DLD1 (cell line): ENCODE data around the gene PCDHB4.
"Not testable (repeated sequence)": the region's sequence is repeated elsewhere in the genome, so short reads cannot be mapped to it uniquely, and the experiment has no call there.

Source experiments
- in situ Hi-C: cut with HindIII; loops from 2 replicates; pipeline ENCODE4 v1.10.0; 2017; ENCODE audit warnings: low sequenced_read_pairs

PCDHB4 gene

DNA sequence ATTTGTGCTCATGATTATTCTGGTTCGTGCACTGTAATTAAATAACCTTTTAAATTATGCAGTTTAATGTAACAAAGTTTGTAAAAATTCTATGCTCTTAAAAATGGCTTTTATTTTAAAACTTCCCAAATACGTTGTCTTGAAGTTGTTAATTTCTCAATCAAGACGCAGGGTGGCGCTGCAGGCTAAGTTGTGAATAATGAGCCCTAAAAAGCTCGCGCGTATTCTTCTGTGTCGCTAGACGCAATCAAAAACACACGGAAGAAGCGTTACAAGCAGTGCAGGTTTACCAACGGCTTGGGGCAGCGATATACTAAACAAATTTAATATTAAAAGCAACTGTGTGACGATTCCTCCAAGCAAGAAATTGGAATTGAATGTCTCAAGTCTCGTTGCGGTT lies at the start of gene PCDHB4:
Gene PCDHB4 (plus strand): TSS at position 256 of the 400 bp plus-strand sequence. CDS start 181 bp downstream, outside the sequence.
- in situ Hi-C loops = no loop called here

DNA sequence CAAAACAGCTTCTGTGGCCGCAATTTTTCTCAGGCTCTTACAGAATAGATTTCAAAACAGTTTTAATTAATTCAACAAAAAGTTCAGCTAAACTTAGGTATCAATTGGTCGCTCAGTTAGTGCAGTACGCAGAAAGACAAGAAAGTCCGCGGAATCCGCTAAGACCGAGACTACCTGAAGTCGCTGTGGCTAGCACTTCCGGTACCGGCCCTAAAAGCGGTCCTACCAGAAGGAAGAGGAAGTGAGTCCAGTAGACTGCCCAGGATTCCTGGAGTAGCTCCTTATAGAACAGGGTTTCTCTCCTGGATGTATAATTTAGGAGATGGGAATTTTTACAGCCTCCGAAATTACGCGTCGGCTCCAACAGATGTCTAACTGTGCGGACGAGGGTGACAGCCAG lies 43.8 kb upstream of the PCDHB4 start:
- in situ Hi-C loops = no loop called here

DNA sequence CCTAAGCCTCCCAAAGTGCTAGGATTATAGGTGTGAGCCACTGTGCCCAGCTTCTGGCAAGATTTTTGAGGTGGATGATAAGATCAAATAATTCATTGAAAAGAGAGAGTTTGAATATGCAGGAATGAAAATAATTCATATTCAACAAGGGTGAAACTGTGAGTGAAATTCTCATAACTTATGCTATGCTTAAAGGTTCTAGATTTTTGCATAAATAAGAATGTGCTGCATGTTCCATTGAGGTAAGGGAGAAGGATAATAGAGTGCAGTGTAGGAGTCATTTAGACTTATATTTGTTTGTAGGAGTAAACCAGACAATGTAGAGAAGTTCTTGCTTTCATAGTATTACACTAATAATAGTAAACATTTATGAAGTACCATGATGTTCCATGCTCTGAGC lies 39.4 kb upstream of the PCDHB4 start:
- in situ Hi-C loops = no loop called here

DNA sequence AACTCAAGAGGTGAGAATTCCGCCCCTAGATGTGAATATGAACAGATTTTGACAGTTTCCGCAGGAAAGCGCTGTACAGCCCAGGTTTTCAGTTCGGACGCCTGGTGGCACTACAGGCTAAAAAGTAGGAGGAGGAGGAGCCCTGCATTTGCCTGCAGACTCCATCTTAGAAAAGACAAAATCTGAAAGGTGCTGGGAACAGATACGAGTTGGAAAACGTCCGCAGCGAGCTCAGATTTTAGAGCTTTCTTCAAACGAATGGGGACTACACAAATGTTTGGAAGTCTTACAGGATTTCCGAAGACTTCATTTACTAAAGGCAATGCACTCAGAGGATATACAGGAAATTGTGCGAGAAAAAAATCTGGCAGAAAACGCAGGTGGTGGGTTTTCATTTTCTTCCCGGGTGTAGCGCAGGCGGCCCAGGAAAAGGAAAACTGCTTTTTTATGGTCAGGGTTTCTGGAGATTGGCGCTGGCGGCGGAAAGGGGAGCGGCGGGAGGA lies 37.1 kb upstream of the PCDHB4 start:
- in situ Hi-C loops = no loop called here

DNA sequence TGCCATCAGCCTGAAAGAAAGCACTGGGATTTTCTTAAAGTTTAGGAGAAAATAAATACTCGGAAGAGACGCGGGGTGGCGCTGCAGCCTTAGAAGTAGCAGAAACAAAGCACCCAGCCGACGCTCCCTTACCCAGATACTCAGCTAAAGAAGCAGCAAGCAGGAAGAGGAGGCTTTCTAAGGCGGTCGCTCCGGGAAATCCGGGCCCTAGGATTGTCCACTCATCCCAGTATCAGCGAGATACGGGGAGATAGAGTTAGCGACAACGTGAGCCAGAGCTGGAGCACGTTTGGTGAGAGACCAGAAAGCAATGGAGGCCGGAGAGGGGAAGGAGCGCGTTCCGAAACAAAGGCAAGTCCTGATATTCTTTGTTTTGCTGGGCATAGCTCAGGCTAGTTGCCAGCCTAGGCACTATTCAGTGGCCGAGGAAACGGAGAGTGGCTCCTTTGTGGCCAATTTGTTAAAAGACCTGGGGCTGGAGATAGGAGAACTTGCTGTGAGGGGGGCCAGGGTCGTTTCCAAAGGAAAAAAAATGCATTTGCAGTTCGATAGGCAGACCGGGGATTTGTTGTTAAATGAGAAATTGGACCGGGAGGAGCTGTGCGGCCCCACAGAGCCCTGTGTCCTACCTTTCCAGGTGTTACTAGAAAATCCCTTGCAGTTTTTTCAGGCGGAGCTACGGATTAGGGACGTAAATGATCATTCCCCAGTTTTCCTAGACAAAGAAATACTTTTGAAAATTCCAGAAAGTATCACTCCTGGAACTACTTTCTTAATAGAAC lies 26.9 kb upstream of the PCDHB4 start, which contains the start of gene PCDHB2:
Gene PCDHB2 (plus strand): TSS at position 135 of the 782 bp plus-strand sequence. CDS start 176 bp downstream, at position 311.
- in situ Hi-C loops = no loop called here

DNA sequence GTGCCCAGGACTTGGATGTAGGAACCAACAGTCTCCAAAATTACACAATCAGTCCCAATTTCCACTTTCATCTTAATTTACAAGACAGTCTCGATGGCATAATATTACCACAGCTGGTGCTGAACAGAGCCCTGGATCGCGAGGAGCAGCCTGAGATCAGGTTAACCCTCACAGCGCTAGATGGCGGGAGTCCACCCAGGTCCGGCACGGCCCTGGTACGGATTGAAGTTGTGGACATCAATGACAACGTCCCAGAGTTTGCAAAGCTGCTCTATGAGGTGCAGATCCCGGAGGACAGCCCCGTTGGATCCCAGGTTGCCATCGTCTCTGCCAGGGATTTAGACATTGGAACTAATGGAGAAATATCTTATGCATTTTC lies 26.4 kb upstream of the PCDHB4 start:
- in situ Hi-C loops = no loop called here

DNA sequence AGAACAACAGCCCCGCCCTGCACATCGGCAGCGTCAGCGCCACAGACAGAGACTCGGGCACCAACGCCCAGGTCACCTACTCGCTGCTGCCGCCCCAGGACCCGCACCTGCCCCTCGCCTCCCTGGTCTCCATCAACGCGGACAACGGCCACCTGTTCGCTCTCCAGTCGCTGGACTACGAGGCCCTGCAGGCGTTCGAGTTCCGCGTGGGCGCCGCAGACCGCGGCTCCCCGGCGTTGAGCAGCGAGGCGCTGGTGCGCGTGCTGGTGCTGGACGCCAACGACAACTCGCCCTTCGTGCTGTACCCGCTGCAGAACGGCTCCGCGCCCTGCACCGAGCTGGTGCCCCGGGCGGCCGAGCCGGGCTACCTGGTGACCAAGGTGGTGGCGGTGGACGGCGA lies 25.4 kb upstream of the PCDHB4 start:
- in situ Hi-C loops = not testable (repeated sequence)

DNA sequence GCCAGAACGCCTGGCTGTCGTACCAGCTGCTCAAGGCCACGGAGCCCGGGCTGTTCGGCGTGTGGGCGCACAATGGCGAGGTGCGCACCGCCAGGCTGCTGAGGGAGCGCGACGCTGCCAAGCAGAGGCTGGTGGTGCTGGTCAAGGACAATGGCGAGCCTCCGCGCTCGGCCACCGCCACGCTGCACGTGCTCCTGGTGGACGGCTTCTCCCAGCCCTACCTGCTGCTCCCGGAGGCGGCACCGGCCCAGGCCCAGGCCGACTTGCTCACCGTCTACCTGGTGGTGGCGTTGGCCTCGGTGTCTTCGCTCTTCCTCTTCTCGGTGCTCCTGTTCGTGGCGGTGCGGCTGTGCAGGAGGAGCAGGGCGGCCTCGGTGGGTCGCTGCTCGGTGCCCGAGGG lies 25.0 kb upstream of the PCDHB4 start:
- in situ Hi-C loops = not testable (repeated sequence)

DNA sequence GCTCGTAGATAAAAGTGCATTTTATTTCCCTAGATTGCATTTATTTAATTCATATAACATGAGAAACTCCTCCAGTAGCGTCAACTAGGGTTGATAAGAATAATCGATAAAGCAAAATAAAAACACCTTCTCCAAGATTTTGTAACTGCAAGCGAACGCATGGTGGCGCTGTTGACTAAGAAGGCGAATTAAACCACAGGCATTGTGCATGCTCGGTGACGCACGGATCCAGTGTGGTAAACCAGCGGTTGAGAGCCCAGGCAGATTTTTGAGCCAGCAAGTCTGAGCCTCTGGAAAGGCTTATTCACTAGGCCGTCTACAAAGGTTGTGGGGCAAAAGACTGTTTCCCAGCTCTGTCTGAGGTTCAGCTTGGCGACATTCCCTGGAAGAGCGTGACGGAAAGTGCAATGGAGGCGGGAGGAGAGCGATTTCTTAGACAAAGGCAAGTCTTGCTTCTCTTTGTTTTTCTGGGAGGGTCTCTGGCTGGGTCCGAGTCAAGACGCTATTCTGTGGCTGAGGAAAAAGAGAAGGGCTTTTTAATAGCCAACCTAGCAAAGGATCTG lies 21.3 kb upstream of the PCDHB4 start, which contains the start of gene PCDHB3:
Gene PCDHB3 (plus strand): TSS at position 231 of the 563 bp plus-strand sequence. CDS start 177 bp downstream, at position 408.
- in situ Hi-C loops = no loop called here

DNA sequence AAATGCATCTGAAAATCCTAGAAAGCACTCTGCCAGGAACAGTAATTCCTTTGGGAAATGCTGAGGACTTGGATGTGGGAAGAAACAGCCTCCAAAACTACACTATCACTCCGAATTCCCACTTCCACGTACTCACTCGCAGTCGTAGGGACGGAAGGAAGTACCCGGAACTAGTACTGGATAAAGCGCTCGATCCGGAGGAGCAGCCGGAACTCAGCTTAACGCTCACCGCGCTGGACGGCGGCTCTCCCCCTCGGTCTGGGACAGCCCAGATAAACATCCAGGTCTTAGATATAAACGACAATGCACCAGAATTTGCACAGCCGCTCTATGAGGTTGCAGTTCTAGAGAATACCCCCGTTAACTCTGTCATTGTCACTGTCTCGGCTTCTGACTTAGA lies 20.6 kb upstream of the PCDHB4 start:
- in situ Hi-C loops = no loop called here

DNA sequence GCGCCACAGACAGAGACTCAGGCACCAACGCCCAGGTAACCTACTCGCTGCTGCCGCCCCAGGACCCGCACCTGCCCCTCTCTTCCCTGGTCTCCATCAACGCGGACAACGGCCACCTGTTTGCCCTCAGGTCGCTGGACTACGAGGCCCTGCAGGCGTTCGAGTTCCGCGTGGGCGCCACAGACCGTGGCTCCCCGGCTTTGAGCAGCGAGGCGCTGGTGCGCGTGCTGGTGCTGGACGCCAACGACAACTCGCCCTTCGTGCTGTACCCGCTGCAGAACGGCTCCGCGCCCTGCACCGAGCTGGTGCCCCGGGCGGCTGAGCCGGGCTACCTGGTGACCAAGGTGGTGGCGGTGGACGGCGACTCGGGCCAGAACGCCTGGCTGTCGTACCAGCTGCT lies 19.5 kb upstream of the PCDHB4 start:
- in situ Hi-C loops = not testable (repeated sequence)

DNA sequence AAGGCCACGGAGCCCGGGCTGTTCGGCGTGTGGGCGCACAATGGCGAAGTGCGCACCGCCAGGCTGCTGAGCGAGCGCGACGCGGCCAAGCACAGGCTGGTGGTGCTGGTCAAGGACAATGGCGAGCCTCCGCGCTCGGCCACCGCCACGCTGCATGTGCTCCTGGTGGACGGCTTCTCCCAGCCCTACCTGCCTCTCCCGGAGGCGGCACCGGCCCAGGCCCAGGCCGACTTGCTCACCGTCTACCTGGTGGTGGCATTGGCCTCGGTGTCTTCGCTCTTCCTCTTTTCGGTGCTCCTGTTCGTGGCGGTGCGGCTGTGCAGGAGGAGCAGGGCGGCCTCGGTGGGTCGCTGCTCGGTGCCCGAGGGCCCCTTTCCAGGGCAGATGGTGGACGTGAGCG lies 19.1 kb upstream of the PCDHB4 start:
- in situ Hi-C loops = not testable (repeated sequence)

DNA sequence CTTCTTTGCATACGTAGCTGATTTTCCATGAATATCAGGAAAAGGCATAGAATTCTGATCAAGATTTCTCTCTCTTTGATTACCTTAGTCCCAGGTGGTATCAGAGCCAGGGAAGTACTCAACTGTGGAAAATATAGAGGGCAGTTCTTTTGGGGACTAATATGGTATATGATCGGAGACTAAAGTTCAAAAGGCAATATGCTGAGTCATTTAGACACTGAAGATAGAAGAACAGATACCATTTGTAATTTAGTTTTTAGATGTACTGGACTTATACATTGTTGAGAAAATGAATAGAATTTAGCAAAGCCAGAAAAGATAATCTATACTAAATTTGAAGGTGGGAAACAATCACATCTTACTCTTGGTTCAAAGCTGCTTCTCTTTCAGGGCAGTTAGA lies 16.3 kb upstream of the PCDHB4 start:
- in situ Hi-C loops = no loop called here

DNA sequence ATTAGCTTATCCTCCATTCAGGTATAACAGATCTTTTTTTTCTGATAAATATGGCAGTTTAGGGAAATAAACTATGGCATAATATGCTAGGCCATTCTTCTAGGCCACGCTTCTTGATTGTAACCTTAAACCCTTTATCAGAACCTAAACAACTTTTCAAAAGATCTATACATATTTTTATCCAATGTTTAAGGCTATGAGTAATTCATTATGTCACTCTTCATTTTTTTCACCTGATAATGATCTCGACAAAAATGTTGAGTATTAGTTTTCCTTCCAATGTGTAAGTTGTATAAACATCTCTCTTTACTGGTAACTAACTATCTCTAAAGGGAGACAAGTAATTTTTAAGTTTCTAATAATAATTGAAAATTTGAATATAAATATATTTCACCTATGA lies 2.4 kb upstream of the PCDHB4 start:
- in situ Hi-C loops = no loop called here

DNA sequence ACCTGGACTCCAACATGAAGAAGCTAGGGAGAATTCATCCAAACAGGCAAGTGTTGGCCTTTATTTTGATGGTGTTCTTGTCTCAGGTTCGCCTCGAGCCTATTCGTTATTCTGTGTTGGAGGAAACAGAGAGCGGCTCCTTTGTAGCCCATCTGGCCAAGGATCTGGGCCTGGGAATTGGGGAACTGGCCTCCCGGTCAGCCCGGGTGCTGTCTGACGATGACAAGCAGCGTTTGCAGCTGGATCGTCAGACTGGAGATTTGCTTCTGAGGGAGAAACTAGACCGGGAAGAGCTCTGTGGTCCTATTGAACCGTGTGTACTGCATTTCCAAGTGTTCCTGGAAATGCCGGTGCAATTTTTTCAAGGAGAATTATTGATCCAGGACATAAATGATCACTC lies 367 bp downstream of the PCDHB4 start:
- in situ Hi-C loops = no loop called here

DNA sequence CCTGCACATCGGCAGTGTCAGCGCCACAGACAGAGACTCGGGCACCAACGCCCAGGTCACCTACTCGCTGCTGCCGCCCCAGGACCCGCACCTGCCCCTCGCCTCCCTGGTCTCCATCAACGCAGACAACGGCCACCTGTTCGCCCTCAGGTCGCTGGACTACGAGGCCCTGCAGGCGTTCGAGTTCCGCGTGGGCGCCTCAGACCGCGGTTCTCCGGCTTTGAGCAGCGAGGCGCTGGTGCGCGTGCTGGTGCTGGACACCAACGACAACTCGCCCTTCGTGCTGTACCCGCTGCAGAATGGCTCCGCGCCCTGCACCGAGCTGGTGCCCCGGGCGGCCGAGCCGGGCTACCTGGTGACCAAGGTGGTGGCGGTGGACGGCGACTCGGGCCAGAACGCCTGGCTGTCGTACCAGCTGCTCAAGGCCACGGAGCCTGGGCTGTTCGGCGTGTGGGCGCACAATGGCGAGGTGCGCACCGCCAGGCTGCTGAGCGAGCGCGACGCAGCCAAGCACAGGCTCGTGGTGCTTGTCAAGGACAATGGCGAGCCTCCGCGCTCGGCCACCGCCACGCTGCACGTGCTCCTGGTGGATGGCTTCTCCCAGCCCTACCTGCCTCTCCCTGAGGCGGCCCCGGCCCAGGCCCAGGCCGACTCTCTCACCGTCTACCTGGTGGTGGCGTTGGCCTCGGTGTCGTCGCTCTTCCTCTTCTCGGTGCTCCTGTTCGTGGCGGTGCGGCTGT lies 1.9 kb downstream of the PCDHB4 start:
- in situ Hi-C loops = not testable (repeated sequence)

DNA sequence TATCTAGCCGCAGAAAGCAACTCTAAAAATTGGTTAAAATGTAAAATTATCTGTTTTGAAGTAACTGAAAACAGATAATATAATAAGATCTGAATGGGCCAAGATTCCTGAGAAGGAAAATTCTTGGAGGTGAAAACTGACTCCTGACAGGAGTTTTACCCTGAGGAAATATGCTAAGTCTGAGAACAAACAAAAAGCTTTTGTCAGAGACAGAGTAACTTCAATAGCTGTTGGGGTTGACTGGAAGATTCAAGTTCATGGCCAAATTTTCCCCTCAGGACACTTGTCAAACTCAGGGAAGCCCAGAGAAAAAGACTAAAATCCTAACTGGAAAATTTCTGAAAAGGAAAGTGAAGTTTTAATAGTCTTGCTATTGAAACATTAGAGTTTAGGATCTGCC lies 5.7 kb downstream of the PCDHB4 start:
- in situ Hi-C loops = no loop called here

DNA sequence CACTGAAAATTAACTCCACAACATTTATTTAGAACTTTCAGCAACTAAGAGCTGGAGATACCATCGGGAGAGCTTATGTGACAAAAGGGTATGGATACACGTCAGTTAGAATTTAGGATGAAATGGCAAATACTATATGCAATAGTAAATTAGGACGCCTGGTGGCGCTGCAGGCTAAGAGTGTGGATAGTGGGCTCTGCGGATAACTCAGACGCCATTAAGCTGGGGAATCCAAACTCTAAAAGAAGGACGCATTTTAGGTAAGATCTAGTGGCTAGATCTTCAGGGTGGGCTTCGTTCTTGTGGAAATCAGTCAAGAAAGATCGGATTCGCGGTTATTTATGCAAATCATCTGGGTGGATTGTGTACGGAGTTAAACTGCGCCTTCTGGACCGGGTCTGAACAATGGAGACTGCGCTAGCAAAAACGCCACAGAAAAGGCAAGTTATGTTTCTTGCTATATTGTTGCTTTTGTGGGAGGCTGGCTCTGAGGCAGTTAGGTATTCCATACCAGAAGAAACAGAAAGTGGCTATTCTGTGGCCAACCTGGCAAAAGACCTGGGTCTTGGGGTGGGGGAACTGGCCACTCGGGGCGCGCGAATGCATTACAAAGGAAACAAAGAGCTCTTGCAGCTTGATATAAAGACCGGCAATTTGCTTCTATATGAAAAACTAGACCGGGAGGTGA lies 13.6 kb downstream of the PCDHB4 start, which contains the start of gene PCDHB5:
Gene PCDHB5 (plus strand): TSS at position 177 of the 688 bp plus-strand sequence. CDS start 229 bp downstream, at position 406.
- in situ Hi-C loops = no loop called here

DNA sequence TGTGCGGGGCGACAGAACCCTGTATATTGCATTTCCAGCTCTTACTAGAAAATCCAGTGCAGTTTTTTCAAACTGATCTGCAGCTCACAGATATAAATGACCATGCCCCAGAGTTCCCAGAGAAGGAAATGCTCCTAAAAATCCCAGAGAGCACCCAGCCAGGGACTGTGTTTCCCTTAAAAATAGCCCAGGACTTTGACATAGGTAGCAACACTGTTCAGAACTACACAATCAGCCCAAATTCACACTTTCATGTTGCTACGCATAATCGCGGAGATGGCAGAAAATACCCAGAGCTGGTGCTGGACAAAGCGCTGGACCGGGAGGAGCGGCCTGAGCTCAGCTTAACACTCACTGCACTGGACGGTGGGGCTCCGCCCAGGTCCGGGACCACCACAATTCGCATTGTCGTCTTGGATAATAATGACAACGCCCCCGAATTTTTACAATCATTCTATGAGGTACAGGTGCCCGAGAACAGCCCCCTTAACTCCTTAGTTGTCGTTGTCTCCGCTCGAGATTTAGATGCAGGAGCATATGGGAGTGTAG lies 14.2 kb downstream of the PCDHB4 start:
- in situ Hi-C loops = no loop called here

DNA sequence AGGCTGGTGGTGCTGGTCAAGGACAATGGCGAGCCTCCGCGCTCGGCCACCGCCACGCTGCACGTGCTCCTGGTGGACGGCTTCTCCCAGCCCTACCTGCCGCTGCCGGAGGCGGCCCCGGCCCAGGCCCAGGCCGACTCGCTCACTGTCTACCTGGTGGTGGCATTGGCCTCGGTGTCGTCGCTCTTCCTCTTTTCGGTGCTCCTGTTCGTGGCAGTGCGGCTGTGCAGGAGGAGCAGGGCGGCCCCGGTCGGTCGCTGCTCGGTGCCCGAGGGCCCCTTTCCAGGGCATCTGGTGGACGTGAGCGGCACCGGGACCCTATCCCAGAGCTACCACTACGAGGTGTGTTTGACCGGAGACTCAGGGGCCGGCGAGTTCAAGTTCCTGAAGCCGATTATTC lies 15.7 kb downstream of the PCDHB4 start:
- in situ Hi-C loops = not testable (repeated sequence)

DNA sequence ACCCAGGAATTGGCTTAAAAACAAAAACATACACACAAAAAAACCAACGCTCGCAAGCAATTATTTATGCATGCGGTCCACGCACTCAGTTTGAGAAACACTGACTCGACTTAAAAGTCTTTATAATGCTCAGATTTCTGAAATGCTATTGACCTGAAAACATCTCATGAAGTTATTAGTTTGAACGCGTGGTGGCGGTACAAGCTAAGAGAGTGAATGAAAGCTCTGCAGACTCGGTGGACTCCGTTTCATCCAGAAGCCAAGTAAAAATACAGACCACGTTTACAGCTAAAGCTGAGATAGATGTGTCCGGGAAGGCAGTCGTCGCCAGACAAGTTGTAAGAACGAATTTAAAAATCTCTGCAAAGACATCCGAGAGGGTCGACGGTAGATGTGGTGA lies 28.2 kb downstream of the PCDHB4 start, which contains the start of gene PCDHB6:
Gene PCDHB6 (plus strand): TSS at position 246 of the 400 bp plus-strand sequence. CDS start 201 bp downstream, outside the sequence.
- in situ Hi-C loops = no loop called here
